ENCODE results near the gene CNOT2.

The CNOT2 gene

GRCh38 chr12:70330158-70330557, 86.9 kb downstream of the CNOT2 start:
- no peak for TF ChIP-seq CTCF (IDR thresholded peaks at IDR 0.05)
- H3K4me3 ChIP-seq, result no peak overlapping the region
- DNase-seq, result no peak
- no peaks in the 10 kb centered on the region for H3K27me3 ChIP-seq
- H3K36me3 ChIP-seq, result peaks cover 0 to under 1% (median 0%) of the 10 kb centered on the region in 3 donors
- no peaks in the 10 kb centered on the region for H3K4me1 ChIP-seq
- H3K9me3 ChIP-seq, result no peaks in the 10 kb centered on the region
- intact Hi-C loops (cut with DNase I; ENCODE audit: low total_unique reads), result no loop called here
- H3K27ac ChIP-seq, result no peak overlapping the region

DNA sequence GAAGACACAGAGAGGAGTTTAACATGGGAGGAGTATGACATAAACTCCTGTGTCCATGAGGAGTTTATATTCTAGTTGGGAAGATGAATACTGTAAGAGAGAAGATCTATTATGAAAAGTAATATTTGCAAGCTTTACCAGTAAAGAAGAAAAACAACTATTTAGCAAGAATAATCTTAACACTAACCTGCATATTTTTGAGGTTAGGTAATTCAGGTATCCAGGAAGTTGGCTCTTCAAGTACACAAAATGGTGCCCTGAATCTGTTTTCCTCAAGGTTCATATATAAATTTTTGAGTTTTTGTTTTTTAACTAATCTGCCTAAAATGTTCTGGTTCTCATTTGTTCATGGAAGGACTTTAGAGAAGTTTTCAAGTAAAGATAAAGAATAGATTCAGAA, 89.0 kb downstream of the CNOT2 start:
- Histone ChIP-seq H3K27ac (no peak overlapping the region), H3K9me3 (no peaks in the 10 kb centered on the region), H3K4me3 (no peak overlapping the region), H3K36me3 (peaks cover 7 to 16% (median 12%) of the 10 kb centered on the region in 3 donors), H3K4me1 (no peaks in the 10 kb centered on the region), H3K27me3 (no peaks in the 10 kb centered on the region)
- intact Hi-C loops (cut with DNase I; ENCODE audit: low total_unique reads), result no loop called here
- TF ChIP-seq CTCF (IDR thresholded peaks at IDR 0.05), result no peak
- DNase-seq, result no peak

DNA sequence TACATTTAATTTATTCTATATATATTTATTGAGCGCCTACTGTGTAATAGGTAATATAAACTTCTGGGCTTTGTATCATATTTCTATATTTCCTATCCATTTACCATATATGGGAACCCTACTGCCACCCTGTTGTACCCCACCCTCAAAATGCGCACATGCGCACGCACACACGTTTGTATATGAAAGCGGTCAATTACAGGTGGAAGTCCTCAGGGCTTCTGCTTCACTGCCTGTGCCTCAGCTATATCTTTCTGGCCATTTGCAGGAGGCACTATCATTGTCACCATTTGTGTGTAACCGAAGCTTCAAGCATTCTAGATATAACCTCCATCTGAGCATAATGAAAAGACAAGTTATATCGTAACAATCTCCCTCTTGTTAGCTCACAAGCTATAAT, 91.5 kb downstream of the CNOT2 start:
- no peaks in the 10 kb centered on the region for H3K27me3 ChIP-seq
- no peak overlapping the region for H3K27ac ChIP-seq
- TF ChIP-seq CTCF (IDR thresholded peaks at IDR 0.05), result no peak
- DNase-seq, result no peak
- intact Hi-C loops (cut with DNase I; ENCODE audit: low total_unique reads), result no loop called here
- no peaks in the 10 kb centered on the region for H3K9me3 ChIP-seq
- peaks cover 29 to 34% (median 30%) of the 10 kb centered on the region in 3 donors for H3K36me3 ChIP-seq
- no peaks in the 10 kb centered on the region for H3K4me1 ChIP-seq
- H3K4me3 ChIP-seq, result no peak overlapping the region

DNA sequence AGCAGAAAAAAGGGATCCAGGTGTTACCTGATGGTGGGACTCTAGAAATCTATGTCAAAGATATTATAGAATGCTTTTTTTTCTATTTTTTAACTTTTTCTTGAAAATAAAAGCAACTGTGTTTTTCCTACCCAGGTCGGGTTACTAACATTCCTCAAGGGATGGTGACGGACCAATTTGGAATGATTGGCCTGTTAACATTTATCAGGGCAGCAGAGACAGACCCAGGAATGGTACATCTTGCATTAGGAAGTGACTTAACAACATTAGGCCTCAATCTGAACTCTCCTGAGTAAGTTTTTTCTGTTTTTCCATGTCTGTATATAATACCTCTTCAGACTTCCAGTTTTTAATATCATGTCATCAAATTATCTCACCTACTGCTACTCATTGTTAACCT, 95.3 kb downstream of the CNOT2 start:
- Histone ChIP-seq H3K4me1 (no peaks in the 10 kb centered on the region), H3K27me3 (no peaks in the 10 kb centered on the region), H3K36me3 (peaks cover 62 to 66% (median 65%) of the 10 kb centered on the region in 3 donors), H3K27ac (no peak overlapping the region), H3K4me3 (no peak overlapping the region), H3K9me3 (no peaks in the 10 kb centered on the region)
- DNase-seq, result no peak
- intact Hi-C loops (cut with DNase I; ENCODE audit: low total_unique reads), result no loop called here
- TF ChIP-seq CTCF (IDR thresholded peaks at IDR 0.05), result no peak

DNA sequence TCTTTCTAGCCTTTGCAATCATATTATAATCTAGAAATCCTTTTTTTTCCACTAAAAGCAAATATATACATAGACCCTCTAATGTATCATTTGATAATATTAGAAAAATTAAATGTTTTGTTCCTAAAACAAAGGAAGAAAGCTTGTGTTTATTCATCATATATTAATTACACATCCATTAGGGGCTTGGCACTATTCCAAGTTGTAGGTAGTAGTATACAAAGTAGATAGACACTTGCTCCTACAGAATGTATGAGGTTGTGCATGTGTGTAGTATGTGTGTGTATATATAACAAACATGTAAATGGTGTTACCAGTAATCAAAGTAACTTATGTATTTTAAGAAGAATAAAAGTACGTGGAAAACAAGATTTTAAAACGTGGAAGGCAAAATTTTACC, 107.8 kb downstream of the CNOT2 start:
- Histone ChIP-seq H3K36me3 (peaks cover 14 to 28% (median 22%) of the 10 kb centered on the region in 3 donors), H3K4me1 (no peaks in the 10 kb centered on the region), H3K27me3 (no peaks in the 10 kb centered on the region), H3K27ac (no peak overlapping the region), H3K9me3 (no peaks in the 10 kb centered on the region), H3K4me3 (no peak overlapping the region)
- intact Hi-C loops (cut with DNase I; ENCODE audit: low total_unique reads), result no loop called here
- TF ChIP-seq CTCF (IDR thresholded peaks at IDR 0.05), result no peak
- no peak for DNase-seq

Measured in tibial artery (tissue), 4 donors.